Activated CD8-positive, alpha-beta memory T cell treated with anti-CD3 and anti-CD28 coated beads, Interleukin-2, amount 10 ng/mL, durations not matched to agents 7 days and 5 days (primary cell): Measurements from ENCODE around the gene UBA6. TPM values are rescaled to one million over a fixed set of nuclear protein-coding genes. Genes with fewer than 3 reads are reported as not detected.

Experiments used
- ATAC-seq: fragments of 150-1000 bp; cut with Tn5 transposase; one replicate; pipeline ENCODE4 v1.10.0; 2021; ENCODE audit warnings: moderate library complexity
- CTCF ChIA-PET: fragments of 350-600 bp; sonication (Branson Sonifier 250); formaldehyde crosslinking; loops from one replicate; lab custom pipeline; 2021; ENCODE audit warnings: antibody characterized with exemption; lab: Charles Lee
- DNase-seq: peaks from one replicate; pipeline ENCODE4 v3.0.0-alpha.2; 2020
- H3K27ac Mint-ChIP-seq: one replicate; pipeline ENCODE4 v1.8.0; 2021; ENCODE audit warnings: mild to moderate bottlenecking, mixed read lengths
- H3K27me3 Mint-ChIP-seq: one replicate; pipeline ENCODE4 v1.8.0; 2021; ENCODE audit warnings: mixed read lengths
- H3K36me3 Mint-ChIP-seq: one replicate; pipeline ENCODE4 v1.8.0; 2021; ENCODE audit warnings: mild to moderate bottlenecking, mixed read lengths
- H3K4me1 Mint-ChIP-seq: one replicate; pipeline ENCODE4 v1.8.0; 2021; ENCODE audit warnings: mixed read lengths
- H3K4me3 Mint-ChIP-seq: one replicate; pipeline ENCODE4 v1.8.0; 2021; ENCODE audit warnings: mild to moderate bottlenecking, moderate library complexity, mixed read lengths
- H3K9me3 Mint-ChIP-seq: one replicate; pipeline ENCODE4 v1.8.0; 2022; ENCODE audit warnings: low read depth, mixed read lengths
- total RNA-seq, 2 experiments: library from RNA; stranded (reverse); gene quantifications; one replicate each; pipeline ENCODE4 v1.2.3, GENCODE V29; 2021

UBA6 gene
- total RNA-seq, 2 experiments from 2014 or later, result 88.2 to 91.2 TPM

DNA sequence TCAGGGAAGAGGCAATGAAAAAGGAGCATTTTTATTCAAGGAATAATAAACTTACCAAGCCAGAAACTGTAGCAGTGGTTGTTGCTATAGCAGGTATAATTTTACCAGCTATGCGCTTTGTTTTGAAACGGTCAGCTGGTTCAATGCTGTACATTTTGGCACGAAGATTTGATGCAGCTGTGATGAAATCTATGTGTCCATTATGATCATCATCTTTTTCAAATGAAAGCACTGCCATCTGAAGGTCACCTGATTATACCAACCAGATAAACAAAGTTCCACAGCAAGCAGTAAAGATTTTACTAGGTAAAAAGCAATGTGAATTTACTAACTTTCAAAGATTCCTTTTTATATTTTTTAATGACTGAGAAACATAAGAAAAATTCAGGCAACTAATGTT is 76.0 kb downstream of the UBA6 start:
- CTCF ChIA-PET, result no interaction called here
- no peak overlapping the region for H3K4me3 Mint-ChIP-seq
- no peaks in the 10 kb centered on the region for H3K27me3 Mint-ChIP-seq
- peaks cover 7% of the 10 kb centered on the region for H3K4me1 Mint-ChIP-seq
- peaks cover 34% of the 10 kb centered on the region for H3K36me3 Mint-ChIP-seq
- no peak overlapping the region for H3K27ac Mint-ChIP-seq
- DNase-seq, result no peak
- no peak for ATAC-seq
- no peaks in the 10 kb centered on the region for H3K9me3 Mint-ChIP-seq

GRCh38 chr4:67616478-67616877 is 84.5 kb downstream of the UBA6 start:
- peaks cover 53% of the 10 kb centered on the region for H3K36me3 Mint-ChIP-seq

GRCh38 chr4:67615119-67615518 is 85.8 kb downstream of the UBA6 start:
- CTCF ChIA-PET, result no interaction called here
- DNase-seq, result no peak
- Mint-ChIP-seq H3K27me3 (no peaks in the 10 kb centered on the region), H3K4me1 (no peaks in the 10 kb centered on the region), H3K9me3 (peaks cover 2% of the 10 kb centered on the region), H3K36me3 (peaks cover 54% of the 10 kb centered on the region), H3K27ac (no peak overlapping the region), H3K4me3 (no peak overlapping the region)
- no peak for ATAC-seq

More at GRCh38 chr4:67616478-67616877, 84.5 kb downstream of the UBA6 start:
- no peaks in the 10 kb centered on the region for H3K27me3 Mint-ChIP-seq
- DNase-seq (no peak), ATAC-seq (no peak)
- H3K27ac Mint-ChIP-seq, result no peak overlapping the region
- no peaks in the 10 kb centered on the region for H3K4me1 Mint-ChIP-seq
- H3K9me3 Mint-ChIP-seq, result peaks cover 2% of the 10 kb centered on the region
- CTCF ChIA-PET, result no interaction called here
- no peak overlapping the region for H3K4me3 Mint-ChIP-seq

- H3K4me3 Mint-ChIP-seq, result no peak overlapping the region
- no peaks in the 10 kb centered on the region for H3K27me3 Mint-ChIP-seq
- CTCF ChIA-PET, result no interaction called here
- no peaks in the 10 kb centered on the region for H3K4me1 Mint-ChIP-seq
- ATAC-seq (no peak), DNase-seq (no peak)
- peaks cover 57% of the 10 kb centered on the region for H3K36me3 Mint-ChIP-seq
- H3K27ac Mint-ChIP-seq, result no peak overlapping the region
- H3K9me3 Mint-ChIP-seq, result peaks cover 4% of the 10 kb centered on the region
Measured at GRCh38 chr4:67614186-67614585, 86.8 kb downstream of the UBA6 start.

- Mint-ChIP-seq H3K9me3 (peaks cover 2% of the 10 kb centered on the region), H3K36me3 (peaks cover 59% of the 10 kb centered on the region), H3K4me3 (peak overlapping the region; percentile 55), H3K27me3 (no peaks in the 10 kb centered on the region), H3K4me1 (peaks cover 10% of the 10 kb centered on the region), H3K27ac (peak overlapping the region; percentile 70)
- ATAC-seq, result no peak
- DNase-seq, result no peak
- CTCF ChIA-PET, result no interaction called here
Measured at GRCh38 chr4:67608027-67608426, 92.9 kb downstream of the UBA6 start.

- peaks cover 6% of the 10 kb centered on the region for H3K9me3 Mint-ChIP-seq
- ATAC-seq (no peak), DNase-seq (no peak)
- H3K36me3 Mint-ChIP-seq, result peaks cover 74% of the 10 kb centered on the region
- no peak overlapping the region for H3K27ac Mint-ChIP-seq
- no peaks in the 10 kb centered on the region for H3K27me3 Mint-ChIP-seq
- H3K4me1 Mint-ChIP-seq, result peaks cover 10% of the 10 kb centered on the region
- H3K4me3 Mint-ChIP-seq, result no peak overlapping the region
- CTCF ChIA-PET, result interaction anchor here (0.8 kb wide), 1 partner anchor 20 kb away, joined by 5 read pairs; no protein-coding TSS in a partner anchor
Measured at GRCh38 chr4:67604749-67605148, 96.2 kb downstream of the UBA6 start.

DNA sequence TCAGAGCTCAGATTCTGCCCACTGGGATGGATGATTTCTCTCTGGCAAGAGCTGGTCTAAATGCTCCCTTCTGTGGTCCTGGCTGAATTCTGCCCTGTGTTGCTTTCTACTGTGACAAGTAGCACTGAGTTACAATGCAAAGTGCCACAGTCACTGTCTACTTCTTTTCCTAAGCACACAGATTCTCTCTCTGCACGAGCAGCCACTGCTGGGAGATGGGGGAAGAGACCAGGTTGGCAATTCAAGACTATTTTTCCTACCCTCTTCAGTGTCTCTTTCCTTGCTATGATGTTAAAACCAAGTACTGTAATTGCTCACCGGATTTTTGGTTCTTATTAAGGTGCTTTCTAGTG is 97.0 kb downstream of the UBA6 start:
- ATAC-seq (no peak), DNase-seq (no peak)
- Mint-ChIP-seq H3K4me3 (no peak overlapping the region), H3K9me3 (peaks cover 6% of the 10 kb centered on the region), H3K36me3 (peaks cover 72% of the 10 kb centered on the region), H3K27me3 (no peaks in the 10 kb centered on the region), H3K27ac (no peak overlapping the region), H3K4me1 (peaks cover 10% of the 10 kb centered on the region)
- CTCF ChIA-PET, result no interaction called here

DNA sequence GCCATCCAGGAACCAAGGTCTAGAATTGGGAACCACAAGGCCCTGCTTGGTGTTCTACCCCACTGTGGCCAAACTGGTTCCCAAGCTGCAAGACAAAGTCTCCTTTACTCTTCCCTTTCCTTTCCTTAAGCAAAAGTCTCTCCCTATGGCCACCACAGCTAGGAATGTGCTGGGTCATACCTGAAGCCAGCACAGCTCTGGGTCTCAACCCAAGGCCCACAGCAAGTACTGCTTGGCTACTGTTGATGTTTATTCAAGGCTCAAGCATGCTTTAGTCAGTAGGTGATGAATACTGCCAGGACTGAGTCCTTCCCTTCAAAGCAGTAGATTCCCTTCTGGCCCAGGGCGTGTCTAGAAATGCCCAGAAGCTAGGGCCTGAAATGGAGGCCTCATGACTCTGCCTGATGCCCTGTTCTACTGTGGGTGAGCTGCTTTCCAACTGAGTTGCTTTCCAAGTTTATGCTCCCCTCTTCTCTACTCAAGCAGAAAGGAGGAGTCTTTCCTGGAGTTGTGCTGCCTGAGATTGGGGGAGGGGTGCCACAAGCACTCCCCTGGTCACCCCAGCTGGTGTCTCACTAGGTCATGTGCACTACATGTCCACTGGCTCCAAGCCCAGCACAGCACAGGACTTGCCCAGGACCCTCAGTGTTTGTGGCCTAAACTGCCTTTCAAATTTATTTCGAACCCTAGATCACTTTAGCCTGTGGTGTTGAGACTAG is 97.5 kb downstream of the UBA6 start:
- H3K27ac Mint-ChIP-seq, result no peak overlapping the region
- no peak overlapping the region for H3K4me3 Mint-ChIP-seq
- CTCF ChIA-PET, result no interaction called here
- no peak for ATAC-seq
- no peaks in the 10 kb centered on the region for H3K27me3 Mint-ChIP-seq
- H3K36me3 Mint-ChIP-seq, result peaks cover 74% of the 10 kb centered on the region
- DNase-seq, result no peak
- peaks cover 9% of the 10 kb centered on the region for H3K9me3 Mint-ChIP-seq
- H3K4me1 Mint-ChIP-seq, result peaks cover 9% of the 10 kb centered on the region

DNA sequence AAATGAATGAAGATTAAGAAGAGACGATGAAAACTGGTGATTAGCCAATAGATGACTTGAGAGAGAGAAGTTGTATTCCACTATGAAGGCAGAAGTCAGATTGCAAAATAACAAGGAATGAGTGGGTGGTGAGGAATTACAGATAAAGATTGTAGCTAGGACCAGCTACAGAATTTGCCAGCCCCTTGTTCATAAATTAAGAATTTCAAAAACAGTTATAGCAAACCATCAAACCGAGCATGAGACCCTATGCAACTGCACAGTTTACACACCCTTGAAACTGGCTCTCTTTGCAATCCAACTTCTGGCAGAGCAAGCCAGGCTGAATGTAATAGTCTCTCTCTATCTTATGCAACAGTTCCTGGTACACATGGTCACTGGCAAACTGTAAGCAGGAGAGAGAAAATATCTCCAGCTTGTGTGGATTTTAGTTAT is 107.2 kb downstream of the UBA6 start:
- ATAC-seq, result no peak
- H3K36me3 Mint-ChIP-seq, result peaks cover 62% of the 10 kb centered on the region
- peaks cover 5% of the 10 kb centered on the region for H3K9me3 Mint-ChIP-seq
- no peak overlapping the region for H3K4me3 Mint-ChIP-seq
- no peaks in the 10 kb centered on the region for H3K4me1 Mint-ChIP-seq
- no peak for DNase-seq
- CTCF ChIA-PET, result no interaction called here
- H3K27ac Mint-ChIP-seq, result no peak overlapping the region
- no peaks in the 10 kb centered on the region for H3K27me3 Mint-ChIP-seq

DNA sequence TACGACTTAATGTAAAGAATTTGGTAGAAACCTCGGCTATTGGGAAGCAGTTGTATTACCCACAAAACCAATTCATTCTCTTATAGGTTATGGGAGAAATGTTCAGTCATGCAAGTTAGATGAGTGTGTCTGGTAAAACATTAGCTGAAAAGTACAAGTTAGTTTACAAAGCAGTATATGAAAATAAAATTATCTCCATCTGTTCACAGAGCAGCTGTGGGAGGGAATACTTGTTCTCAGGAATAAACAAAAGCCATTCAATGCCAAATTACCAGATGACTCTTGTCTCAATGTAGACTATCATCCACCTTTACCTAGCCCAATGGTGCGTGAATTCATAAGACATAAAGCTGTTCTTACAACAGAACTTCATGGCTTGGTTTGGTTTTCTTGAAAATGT is 113.8 kb downstream of the UBA6 start:
- H3K9me3 Mint-ChIP-seq, result no peaks in the 10 kb centered on the region
- H3K4me1 Mint-ChIP-seq, result peaks cover 2% of the 10 kb centered on the region
- ATAC-seq (no peak), DNase-seq (no peak)
- no peaks in the 10 kb centered on the region for H3K27me3 Mint-ChIP-seq
- CTCF ChIA-PET, result interaction anchor here (1.1 kb wide), 1 partner anchor 11 kb away, joined by 3 read pairs; no protein-coding TSS in a partner anchor
- H3K27ac Mint-ChIP-seq, result no peak overlapping the region
- H3K36me3 Mint-ChIP-seq, result peaks cover 52% of the 10 kb centered on the region
- no peak overlapping the region for H3K4me3 Mint-ChIP-seq

GRCh38 chr4:67584496-67584895 is 116.5 kb downstream of the UBA6 start:
- Mint-ChIP-seq H3K27ac (no peak overlapping the region), H3K27me3 (no peaks in the 10 kb centered on the region), H3K9me3 (no peaks in the 10 kb centered on the region), H3K36me3 (peaks cover 53% of the 10 kb centered on the region), H3K4me3 (no peak overlapping the region), H3K4me1 (peaks cover 20% of the 10 kb centered on the region)
- DNase-seq (no peak), ATAC-seq (no peak)
- CTCF ChIA-PET, result interaction anchor here (1.1 kb wide), 1 partner anchor 20 kb away, joined by 5 read pairs; no protein-coding TSS in a partner anchor

DNA sequence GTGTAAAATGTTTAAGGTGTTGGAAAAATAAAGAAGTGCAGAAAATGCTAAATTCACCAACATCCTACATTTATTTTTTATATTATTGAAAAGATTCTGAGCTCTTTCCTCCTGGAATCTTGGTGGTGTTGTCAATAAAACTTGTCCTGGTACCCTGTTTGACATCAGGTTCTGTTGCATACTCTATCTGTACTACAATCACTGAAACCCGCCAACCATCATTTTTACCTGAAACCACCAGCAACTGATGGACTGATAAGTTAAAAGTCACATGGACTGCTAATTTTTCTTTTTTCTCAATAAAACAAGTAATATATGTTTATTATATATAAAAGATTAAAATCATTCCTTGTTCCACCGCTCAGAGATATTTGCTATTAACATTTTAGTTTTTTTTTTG is 119.0 kb downstream of the UBA6 start:
- CTCF ChIA-PET, result interaction anchor here (1.6 kb wide), 1 partner anchor 118 kb away, joined by 6 read pairs; the partner anchor contains the start of gene UBA6

GRCh38 chr4:67581208-67581857 is 119.6 kb downstream of the UBA6 start:
- Mint-ChIP-seq H3K4me1 (peaks cover 23% of the 10 kb centered on the region), H3K9me3 (no peaks in the 10 kb centered on the region), H3K27ac (peak overlapping the region; percentile 70), H3K4me3 (peak overlapping the region; percentile 30), H3K36me3 (peaks cover 56% of the 10 kb centered on the region), H3K27me3 (no peaks in the 10 kb centered on the region)
- ATAC-seq (peak; percentile 83), DNase-seq (no peak)
- CTCF ChIA-PET, result interaction anchor here (1.6 kb wide), 1 partner anchor 119 kb away, joined by 6 read pairs; the partner anchor contains the start of gene UBA6

More for the DNA sequence above, 119.0 kb downstream of the UBA6 start:
- H3K4me3 Mint-ChIP-seq, result no peak overlapping the region
- DNase-seq (no peak), ATAC-seq (no peak)
- H3K36me3 Mint-ChIP-seq, result peaks cover 56% of the 10 kb centered on the region
- H3K9me3 Mint-ChIP-seq, result no peaks in the 10 kb centered on the region
- H3K27ac Mint-ChIP-seq, result no peak overlapping the region
- H3K27me3 Mint-ChIP-seq, result no peaks in the 10 kb centered on the region
- H3K4me1 Mint-ChIP-seq, result peaks cover 23% of the 10 kb centered on the region

DNA sequence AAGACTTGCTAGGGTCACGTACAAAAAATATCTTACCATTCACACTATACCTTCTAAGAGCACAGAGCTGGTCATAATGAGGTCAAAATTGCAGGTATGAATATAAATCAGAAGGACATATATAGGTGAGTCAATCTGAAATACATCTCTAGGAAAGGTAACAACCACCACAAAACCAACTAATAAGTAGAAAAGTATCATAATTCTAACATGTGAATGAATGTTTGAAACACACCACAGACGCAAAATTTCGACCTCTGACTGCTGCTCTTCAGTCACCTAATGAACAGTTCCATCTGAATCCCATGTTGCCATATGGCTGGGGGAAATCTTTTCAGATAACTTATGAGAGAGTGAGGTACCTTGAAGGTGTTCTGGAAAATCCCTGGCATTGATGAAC is 120.4 kb downstream of the UBA6 start:
- H3K4me1 Mint-ChIP-seq, result peaks cover 24% of the 10 kb centered on the region
- peak; percentile 45 for ATAC-seq
- DNase-seq, result no peak
- CTCF ChIA-PET, result no interaction called here
- peaks cover 57% of the 10 kb centered on the region for H3K36me3 Mint-ChIP-seq
- no peaks in the 10 kb centered on the region for H3K9me3 Mint-ChIP-seq
- no peak overlapping the region for H3K4me3 Mint-ChIP-seq
- peak overlapping the region; percentile 70 for H3K27ac Mint-ChIP-seq
- no peaks in the 10 kb centered on the region for H3K27me3 Mint-ChIP-seq
